ENCODE results near the gene CD52. TPM values are rescaled to one million over a fixed set of nuclear protein-coding genes. Genes with fewer than 3 reads are reported as not detected.
"Not testable (repeated sequence)": the region's sequence is repeated elsewhere in the genome, so short reads cannot be mapped to it uniquely, and the experiment has no call there.

The CD52 gene
- total RNA-seq, 2 experiments from 2014 or later = 324 to 344 TPM

DNA sequence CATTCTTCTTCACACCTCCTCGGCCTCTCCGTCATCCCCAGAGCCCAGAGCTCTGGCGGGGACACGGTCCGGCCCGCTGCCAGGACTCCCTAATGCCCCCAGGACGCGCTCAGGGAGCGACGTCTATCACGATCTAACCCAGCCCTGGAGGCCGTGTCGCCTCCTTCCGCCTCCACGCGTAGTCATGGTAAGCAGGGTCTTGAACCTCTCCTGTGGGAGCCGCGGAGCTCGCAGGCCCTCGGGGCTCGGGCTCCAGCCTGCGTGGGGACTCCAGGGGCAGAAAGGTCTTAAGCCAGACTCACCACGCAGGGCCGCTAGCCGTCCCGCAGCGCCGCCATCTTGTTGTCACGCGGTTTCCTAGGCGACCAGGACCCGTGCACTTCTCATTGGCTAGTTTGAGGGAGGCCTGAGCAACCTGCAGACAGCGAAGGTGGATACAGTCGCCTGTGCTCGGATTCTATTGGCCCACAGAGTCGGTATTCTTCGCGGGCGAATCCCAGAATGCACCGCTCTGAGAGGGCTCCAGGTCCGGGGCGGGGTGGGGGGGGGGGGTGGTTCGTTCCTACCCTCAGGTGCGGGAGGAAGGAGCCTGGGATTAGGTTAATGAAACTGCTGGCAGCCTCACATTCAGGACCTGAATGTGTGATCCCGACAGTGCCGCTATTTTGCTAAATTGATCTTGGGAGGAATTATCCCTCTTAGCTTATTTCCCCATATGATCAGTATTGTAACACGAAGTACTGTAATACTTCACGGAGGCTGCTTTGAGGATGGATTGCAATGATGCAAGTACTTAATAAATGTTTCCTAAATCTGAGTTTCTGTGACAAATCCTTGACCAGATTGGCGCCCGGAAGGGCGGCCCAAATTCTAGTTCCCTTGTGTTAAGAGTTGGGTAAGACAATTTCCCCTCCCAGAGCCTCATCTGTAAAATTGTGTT is 11.2 kb upstream of the CD52 start, which contains the start of gene UBXN11:
TSS of gene UBXN11 (minus strand) at position 347 of the 940 bp plus-strand sequence. CDS start 3,753 bp downstream, outside the sequence.
- no peak for TF ChIP-seq CTCF (IDR thresholded peaks at IDR 0.05)
- H3K4me3 Mint-ChIP-seq = peak within 1 kb of the TSS; percentile 86
- CTCF ChIA-PET = interaction anchor here (0.8 to 3.9 kb wide), 11 partner anchors 7 to 85 kb away, joined by 3 to 46 read pairs (median 3); partner anchors contain the start of genes CD52 and SH3BGRL3
- H3K36me3 Mint-ChIP-seq (ENCODE audit: low read depth) = no peaks in the 10 kb centered on the region
- intact Hi-C loops (cut with micrococcal nuclease) = no loop called here
- no peaks in the 10 kb centered on the region for H3K27me3 Mint-ChIP-seq
- DNase-seq (peak; percentile 98), ATAC-seq (peak; percentile 98)
- POLR2A ChIA-PET = interaction anchor here (0.6 to 8.1 kb wide), 10 partner anchors 8 to 114 kb away, joined by 3 to 77 read pairs (median 4); partner anchors contain the start of genes CD52 and CEP85
- peak within 1 kb of the TSS; percentile 93 for H3K27ac Mint-ChIP-seq
- no peaks in the 10 kb centered on the region for H3K9me3 Mint-ChIP-seq
- peaks cover 22% of the 10 kb centered on the region for H3K4me1 Mint-ChIP-seq (ENCODE audit: low read depth)

DNA sequence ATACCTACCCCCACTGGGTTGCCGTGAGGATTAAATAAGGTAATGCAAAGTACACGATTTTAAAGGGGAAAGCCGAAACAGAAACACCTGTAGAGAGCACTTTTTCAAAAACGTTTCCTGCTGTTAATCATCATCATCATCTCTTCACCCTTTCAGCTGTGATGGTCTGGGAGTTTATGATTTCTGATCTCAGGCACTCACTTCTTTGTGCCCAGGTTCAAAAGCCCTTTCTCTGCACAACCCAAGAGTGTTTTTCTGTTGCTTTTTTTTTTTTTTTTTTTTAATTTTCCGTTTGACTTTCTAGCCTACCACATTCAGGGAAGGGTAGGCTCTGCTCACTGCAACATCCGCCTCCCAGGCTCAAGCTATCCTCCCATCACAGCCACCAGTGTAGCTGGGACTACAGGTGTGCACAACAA is 10.4 kb upstream of the CD52 start:
- ATAC-seq = peak; percentile 4
- CTCF ChIA-PET = interaction anchor here (0.8 to 3.9 kb wide), 10 partner anchors 8 to 84 kb away, joined by 3 to 46 read pairs (median 4); partner anchors contain the start of genes CD52 and SH3BGRL3
- intact Hi-C loops (cut with micrococcal nuclease) = no loop called here

DNA sequence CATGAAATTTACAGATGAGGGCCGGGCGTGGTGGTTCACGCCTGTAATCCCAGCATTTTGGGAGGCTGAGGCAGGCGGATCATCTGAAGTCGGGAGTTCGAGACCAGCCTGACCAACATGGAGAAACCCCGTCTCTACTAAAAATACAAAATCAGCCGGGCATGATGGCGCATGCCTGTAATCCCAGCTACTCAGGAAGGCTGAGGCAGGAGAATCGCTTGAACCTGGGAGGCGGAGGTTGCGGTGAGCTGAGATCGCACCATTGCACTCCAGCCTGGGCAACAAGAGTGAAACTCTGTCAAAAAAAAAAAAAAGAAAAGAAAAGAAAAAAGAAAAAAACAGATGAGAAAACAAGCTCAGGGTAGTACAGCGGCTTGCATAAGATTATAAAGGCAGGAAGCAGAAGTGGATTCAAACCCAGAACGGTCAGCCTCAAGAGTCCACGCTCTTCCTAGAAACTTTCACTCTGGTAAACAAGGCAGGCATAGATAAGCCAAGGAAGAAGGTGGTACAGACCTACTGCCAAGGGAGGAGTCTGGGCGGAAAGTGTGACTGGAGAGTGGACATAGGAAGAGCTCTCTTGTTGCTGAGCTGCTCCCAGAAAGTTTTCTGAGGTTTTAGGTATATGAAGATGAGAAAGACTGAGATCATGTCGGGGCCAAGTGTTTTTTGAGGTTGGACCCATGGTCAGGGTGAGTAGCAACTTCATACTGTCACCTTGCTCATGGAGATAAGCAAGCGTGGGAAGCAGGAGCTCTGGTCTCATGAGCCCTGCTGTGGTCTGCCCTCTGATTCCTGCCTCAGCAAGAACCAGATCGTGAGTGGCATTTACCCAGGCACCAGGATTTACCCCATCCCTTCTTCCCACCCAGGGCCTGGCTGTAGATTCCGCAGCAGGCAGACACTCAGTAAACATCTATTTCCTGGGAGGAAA is 9.5 kb upstream of the CD52 start:
- H3K27me3 Mint-ChIP-seq; H3K36me3 Mint-ChIP-seq (ENCODE audit: low read depth); intact Hi-C loops (cut with micrococcal nuclease); H3K9me3 Mint-ChIP-seq; ATAC-seq: not testable (repeated sequence)
- DNase-seq = peak; percentile 48
- Mint-ChIP-seq H3K4me3 (peak overlapping the region; percentile 86), H3K27ac (peak overlapping the region; percentile 93), H3K4me1 (ENCODE audit: low read depth) (peaks cover 22% of the 10 kb centered on the region)
- ChIA-PET CTCF (interaction anchor here (0.8 to 3.9 kb wide), 10 partner anchors 9 to 109 kb away, joined by 3 to 46 read pairs (median 5); partner anchors contain the start of genes CD52, CEP85 and SH3BGRL3), POLR2A (interaction anchor here (0.8 to 8.1 kb wide), 10 partner anchors 9 to 74 kb away, joined by 3 to 77 read pairs (median 4); partner anchors contain the start of genes CD52 and CEP85)

More for the DNA sequence above, 10.4 kb upstream of the CD52 start:
- TF ChIP-seq CTCF (IDR thresholded peaks at IDR 0.05) = no peak
- no peaks in the 10 kb centered on the region for H3K36me3 Mint-ChIP-seq (ENCODE audit: low read depth)
- peak overlapping the region; percentile 93 for H3K27ac Mint-ChIP-seq
- no peaks in the 10 kb centered on the region for H3K27me3 Mint-ChIP-seq
- peak overlapping the region; percentile 86 for H3K4me3 Mint-ChIP-seq
- DNase-seq = peak; percentile 21
- POLR2A ChIA-PET = interaction anchor here (0.8 to 8.1 kb wide), 10 partner anchors 9 to 73 kb away, joined by 3 to 77 read pairs (median 4); partner anchors contain the start of genes CD52 and CEP85
- H3K4me1 Mint-ChIP-seq (ENCODE audit: low read depth) = peaks cover 22% of the 10 kb centered on the region
- H3K9me3 Mint-ChIP-seq = no peaks in the 10 kb centered on the region

DNA sequence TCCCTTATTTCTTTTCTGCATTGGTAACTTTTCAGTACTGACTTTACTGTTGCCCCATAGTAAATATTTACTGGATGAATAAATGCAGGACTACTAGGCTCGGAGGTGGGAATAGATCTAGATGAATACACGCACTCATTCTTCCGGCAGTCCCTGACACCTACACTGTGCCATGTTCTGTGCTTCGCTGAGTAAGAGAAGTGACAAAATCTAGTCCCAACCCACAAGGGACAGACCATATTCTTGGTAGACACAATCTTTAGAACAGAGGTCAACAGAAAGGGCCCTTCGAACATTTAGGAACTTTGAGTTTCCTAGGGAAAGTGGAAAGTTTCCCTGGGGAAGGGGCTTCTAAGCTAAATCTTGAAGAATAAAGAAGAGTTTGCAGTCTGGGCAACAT is 3.3 kb upstream of the CD52 start:
- H3K9me3 Mint-ChIP-seq = no peaks in the 10 kb centered on the region
- POLR2A ChIA-PET = interaction anchor here (1.0 to 11.3 kb wide), 5 partner anchors 8 to 157 kb away, joined by 3 to 284 read pairs (median 6); partner anchors contain the start of genes SH3BGRL3 and UBXN11
- H3K27ac Mint-ChIP-seq = no peak overlapping the region
- peaks cover 35% of the 10 kb centered on the region for H3K4me1 Mint-ChIP-seq (ENCODE audit: low read depth)
- no peaks in the 10 kb centered on the region for H3K27me3 Mint-ChIP-seq
- CTCF ChIA-PET = interaction anchor here (1.0 to 15.0 kb wide), 8 partner anchors 26 to 169 kb away, joined by 3 to 282 read pairs (median 6); partner anchors contain the start of genes CEP85 and SH3BGRL3
- ATAC-seq (no peak), DNase-seq (no peak)
- H3K36me3 Mint-ChIP-seq (ENCODE audit: low read depth) = peaks cover 14% of the 10 kb centered on the region
- intact Hi-C loops (cut with micrococcal nuclease) = no loop called here
- H3K4me3 Mint-ChIP-seq = no peak overlapping the region
- no peak for TF ChIP-seq CTCF (IDR thresholded peaks at IDR 0.05)
